ENCODE measurements around the gene ABHD5.
A peak's percentile ranks its signal among the peaks of the same experiment; 100 is the strongest.

The ABHD5 gene

GRCh38 chr3:43755516-43756200 lies 64.9 kb downstream of the ABHD5 start:
- DNase-seq (ENCODE audit: low read depth in 2 of 2): no peak

GRCh38 chr3:43757666-43758321 lies 67.1 kb downstream of the ABHD5 start:
- DNase-seq (ENCODE audit: low read depth in 2 of 2): no peak

- no peak for DNase-seq (ENCODE audit: low read depth in 2 of 2)
Observed at GRCh38 chr3:43758592-43759225, 68.0 kb downstream of the ABHD5 start.

- no peak for DNase-seq (ENCODE audit: low read depth in 2 of 2)
Observed at GRCh38 chr3:43759297-43759782, 68.6 kb downstream of the ABHD5 start.

- DNase-seq (ENCODE audit: low read depth in 2 of 2): no peak
Observed at GRCh38 chr3:43759938-43760337, 69.2 kb downstream of the ABHD5 start.

GRCh38 chr3:43760938-43761337 lies 70.2 kb downstream of the ABHD5 start:
- no peak for DNase-seq (ENCODE audit: low read depth in 2 of 2)

- DNase-seq (ENCODE audit: low read depth in 2 of 2): no peak
Observed at GRCh38 chr3:43762451-43762850, 71.7 kb downstream of the ABHD5 start.

- DNase-seq (ENCODE audit: low read depth in 2 of 2): no peak
Observed at GRCh38 chr3:43764056-43764455, 73.3 kb downstream of the ABHD5 start.

- no peak for DNase-seq (ENCODE audit: low read depth in 2 of 2)
Observed at GRCh38 chr3:43764471-43764870, 73.7 kb downstream of the ABHD5 start.

- DNase-seq (ENCODE audit: low read depth in 2 of 2): peak in 1 of 2 experiments; percentile 37
Observed at GRCh38 chr3:43765521-43765971, 74.8 kb downstream of the ABHD5 start.

- DNase-seq (ENCODE audit: low read depth in 2 of 2): peak; percentile 75 to 78
Observed at GRCh38 chr3:43766672-43767465, 76.1 kb downstream of the ABHD5 start.

- no peak for DNase-seq (ENCODE audit: low read depth in 2 of 2)
Observed at GRCh38 chr3:43768381-43768973, 77.7 kb downstream of the ABHD5 start.

GRCh38 chr3:43769097-43769884 lies 78.6 kb downstream of the ABHD5 start:
- peak; percentile 92 to 93 for DNase-seq (ENCODE audit: low read depth in 2 of 2)

- no peak for DNase-seq (ENCODE audit: low read depth in 2 of 2)
Observed at GRCh38 chr3:43769885-43770425, 79.2 kb downstream of the ABHD5 start.

- no peak for DNase-seq (ENCODE audit: low read depth in 2 of 2)
Observed at GRCh38 chr3:43770426-43771103, 79.8 kb downstream of the ABHD5 start.

- no peak for DNase-seq (ENCODE audit: low read depth in 2 of 2)
Observed at GRCh38 chr3:43771610-43772009, 80.9 kb downstream of the ABHD5 start.

- no peak for DNase-seq (ENCODE audit: low read depth in 2 of 2)
Observed at GRCh38 chr3:43773273-43774094, 82.7 kb downstream of the ABHD5 start.

- no peak for DNase-seq (ENCODE audit: low read depth in 2 of 2)
Observed at GRCh38 chr3:43774799-43775198, 84.1 kb downstream of the ABHD5 start.

- DNase-seq (ENCODE audit: low read depth in 2 of 2): no peak
Observed at GRCh38 chr3:43776101-43776500, 85.4 kb downstream of the ABHD5 start.
